Adrenal gland (tissue), 12 donors: ENCODE data around the gene NHSL2. TPM values are rescaled to one million over a fixed set of nuclear protein-coding genes. Genes with fewer than 3 reads are reported as not detected.
A peak's percentile ranks its signal among the peaks of the same experiment; 100 is the strongest.

Source experiments
- DNase-seq, 7 donors: peaks; one replicate each; pipeline ENCODE4 v3.0.0-alpha.2; 2019 to 2020
- H3K27ac ChIP-seq, 5 donors: fragments of 200-600 bp; sonication (generic) in 4 of 5; 1 replicate in 3 of 5; 2 replicates in 2 of 5; pipeline versions ENCODE4 v1.5.1 to v1.8.0; 2016 to 2020; ENCODE audit warnings: mild to moderate bottlenecking in 1 of 5
- H3K27me3 ChIP-seq: fragments of 200-600 bp; 2 replicates; pipeline ENCODE4 v1.8.0; 2021
- H3K36me3 ChIP-seq, 2 donors: fragments of 200-600 bp; replicated peaks in 1 of 2; 1 replicate in 1 of 2; 2 replicates in 1 of 2; pipeline versions ENCODE4 v1.5.1 to v1.8.0; 2018 to 2022
- H3K4me1 ChIP-seq, 2 donors: fragments of 200-600 bp; replicated peaks in 1 of 2; 1 replicate in 1 of 2; 2 replicates in 1 of 2; pipeline versions ENCODE4 v1.5.1 to v1.8.0; 2018 to 2021
- H3K4me3 ChIP-seq, 4 donors: fragments of 200-600 bp; sonication (generic) in 3 of 4; one replicate each; pipeline ENCODE4 v1.5.1; 2016 to 2018
- H3K9me3 ChIP-seq, 3 donors: fragments of 200-600 bp; sonication (generic) in 1 of 3; replicated peaks in 1 of 3; 1 replicate in 2 of 3; 2 replicates in 1 of 3; pipeline versions ENCODE4 v1.5.1 to v1.8.0; 2016 to 2021
- POLR2A ChIP-seq, 2 donors: fragments of 450-650 bp; IDR thresholded peaks; one replicate each; pipeline ENCODE4 v1.6.1; 2017; ENCODE audit warnings: antibody characterized with exemption in 2 of 2, mild to moderate bottlenecking in 2 of 2, moderate library complexity in 1 of 2
- WGBS, 4 donors: extraction: QIAGEN DNeasy Blood & Tissue Kit in 2 of 4; methylation state at CpG; one replicate each; pipeline versions ENCODE4 v1.1.5 to v1.1.7; 2013 to 2017; 5-methylcytosine and 5-hydroxymethylcytosine counted together
- intact Hi-C, 2 donors: fragments of 100-400 bp; cut with DNase I; formaldehyde crosslinking; loops; one replicate each; pipeline versions ENCODE4 v1.14.1 to v1.15.0; 2022 to 2023
- polyA plus RNA-seq, 3 donors: library from polyadenylated mRNA; stranded (reverse); fragments of 200-250 nt in 2 of 3; fragments of 350-450 nt in 1 of 3; fragmentation: Illumina TruSeq in 1 of 3; extraction: RNeasy Lipid Tissue Mini Kit (QIAGEN cat#74804) in 1 of 3; gene quantifications; one replicate each; pipeline ENCODE4 v1.2.3, GENCODE V29; 2013 to 2014
- total RNA-seq, 9 donors: library from RNA; depleted of rRNA in 4 of 9; stranded (reverse); fragments of >200 nt in 4 of 9; fragments of 120-200 nt in 1 of 9; fragmentation: NEBNext Ultra II Directional in 1 of 9; extraction: Animal tissue kit (Norgen Biotek cat#: 25700) in 1 of 9; gene quantifications; one replicate each; pipeline versions ENCODE4 v1.1.0 to v1.2.4, GENCODE V29; 2013 to 2023
- TF ChIP-seq, protein P1 (sequence below), 6 experiments: fragments of 450-650 bp in 4 of 6; fragments of 200-600 bp in 2 of 6; sonication (generic) in 1 of 6; IDR thresholded peaks; 1 replicate in 5 of 6; 2 replicates in 1 of 6; pipeline versions ENCODE4 v1.5.1 to v1.8.0; 2016 to 2021; ENCODE audit warnings: antibody characterized with exemption in 6 of 6, mild to moderate bottlenecking in 2 of 6, moderate library complexity in 1 of 6
- donor health status: healthy with polysubstance abuse.
- donor health status: Bipolar disorder and iron deficiency.
- donor health status: DM: yes; HTN: yes; CAD: no.
- donor health status: DM: no; HTN: no; CAD: no.
- donor health status: DM: no; HTN: no; CAD: no.
- donor health status: DM: yes; HTN: yes; CAD: no.

Gene NHSL2
- total and polyA plus RNA-seq, 12 donors, result 1.3 to 18.2 (median 4.8) TPM

- intact Hi-C loops, result no loop called here
- no peak for DNase-seq
- TF ChIP-seq POLR2A (IDR thresholded peaks at IDR 0.05), result no peak
- Histone ChIP-seq H3K4me1 (no peaks in the 10 kb centered on the region), H3K4me3 (no peak overlapping the region), H3K36me3 (peaks cover 0 to 3% of the 10 kb centered on the region in 2 donors), H3K27me3 (peaks cover 2% of the 10 kb centered on the region), H3K27ac (no peak overlapping the region), H3K9me3 (no peaks in the 10 kb centered on the region)
- 65 to 77% (median 67%) methylated on average over 4 of the region's 4 CpGs for WGBS, 4 donors
Observed at GRCh38 chrX:72141372-72142004, 230.8 kb downstream of the NHSL2 start.

- intact Hi-C loops, result no loop called here
- peaks cover 0 to 3% of the 10 kb centered on the region in 2 donors for H3K36me3 ChIP-seq
Observed at GRCh38 chrX:72142094-72142793, 231.6 kb downstream of the NHSL2 start.

DNA sequence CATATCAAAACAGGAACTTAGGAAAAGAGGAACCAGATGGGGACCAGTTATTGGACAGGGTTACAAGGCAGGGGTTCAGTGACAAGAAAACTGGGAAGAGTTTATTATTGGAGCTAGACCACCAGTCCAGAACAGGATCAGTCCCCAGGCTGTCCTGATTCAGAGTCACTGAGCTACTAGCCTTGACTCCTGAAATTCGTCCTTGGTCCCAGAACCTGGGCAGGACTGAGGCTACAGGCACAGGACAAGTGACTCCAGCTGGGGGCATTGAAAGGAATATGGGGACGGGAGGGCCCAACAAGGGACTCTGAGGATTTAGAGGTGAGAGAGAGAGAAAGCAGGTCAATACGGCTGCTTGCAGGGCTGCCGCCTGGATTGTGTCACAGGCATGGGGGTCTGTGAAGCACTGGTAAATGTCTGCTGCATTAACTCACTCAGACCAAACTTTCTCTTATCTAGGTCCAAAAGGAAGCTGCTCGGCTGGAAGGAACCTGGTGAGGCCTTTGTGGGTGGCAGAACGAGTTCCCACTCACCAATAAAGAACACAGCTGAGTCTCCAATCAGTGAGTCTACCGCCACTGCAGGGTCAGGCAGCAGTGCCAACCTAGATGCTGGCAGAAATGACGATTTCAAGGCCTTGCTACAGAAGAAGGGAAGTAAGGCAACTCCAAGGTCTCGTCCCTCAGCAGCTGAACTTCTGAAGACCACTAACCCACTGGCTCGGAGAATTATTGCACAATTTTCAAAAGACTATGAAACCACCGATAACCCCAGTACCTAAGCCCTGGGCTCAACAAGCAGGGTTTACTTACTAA is 232.4 kb downstream of the NHSL2 start:
- no peaks in the 10 kb centered on the region for H3K4me1 ChIP-seq
- TF ChIP-seq, protein P1, sequence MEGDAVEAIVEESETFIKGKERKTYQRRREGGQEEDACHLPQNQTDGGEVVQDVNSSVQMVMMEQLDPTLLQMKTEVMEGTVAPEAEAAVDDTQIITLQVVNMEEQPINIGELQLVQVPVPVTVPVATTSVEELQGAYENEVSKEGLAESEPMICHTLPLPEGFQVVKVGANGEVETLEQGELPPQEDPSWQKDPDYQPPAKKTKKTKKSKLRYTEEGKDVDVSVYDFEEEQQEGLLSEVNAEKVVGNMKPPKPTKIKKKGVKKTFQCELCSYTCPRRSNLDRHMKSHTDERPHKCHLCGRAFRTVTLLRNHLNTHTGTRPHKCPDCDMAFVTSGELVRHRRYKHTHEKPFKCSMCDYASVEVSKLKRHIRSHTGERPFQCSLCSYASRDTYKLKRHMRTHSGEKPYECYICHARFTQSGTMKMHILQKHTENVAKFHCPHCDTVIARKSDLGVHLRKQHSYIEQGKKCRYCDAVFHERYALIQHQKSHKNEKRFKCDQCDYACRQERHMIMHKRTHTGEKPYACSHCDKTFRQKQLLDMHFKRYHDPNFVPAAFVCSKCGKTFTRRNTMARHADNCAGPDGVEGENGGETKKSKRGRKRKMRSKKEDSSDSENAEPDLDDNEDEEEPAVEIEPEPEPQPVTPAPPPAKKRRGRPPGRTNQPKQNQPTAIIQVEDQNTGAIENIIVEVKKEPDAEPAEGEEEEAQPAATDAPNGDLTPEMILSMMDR (IDR thresholded peaks at IDR 0.05), result no peak
- TF ChIP-seq POLR2A (IDR thresholded peaks at IDR 0.05), result no peak
- no peaks in the 10 kb centered on the region for H3K9me3 ChIP-seq
- no peak overlapping the region for H3K27ac ChIP-seq
- intact Hi-C loops, result no loop called here
- 39 to 58% (median 49%) methylated on average over 6 to 11 of the region's 11 CpGs for WGBS, 4 donors
- no peaks in the 10 kb centered on the region for H3K27me3 ChIP-seq
- DNase-seq, result no peak
- peaks cover 0 to 3% of the 10 kb centered on the region in 2 donors for H3K36me3 ChIP-seq
- H3K4me3 ChIP-seq, result no peak overlapping the region

More at GRCh38 chrX:72142094-72142793, 231.6 kb downstream of the NHSL2 start:
- no peak for TF ChIP-seq POLR2A (IDR thresholded peaks at IDR 0.05)
- TF ChIP-seq, protein P1 (IDR thresholded peaks at IDR 0.05), result no peak
- Histone ChIP-seq H3K27ac (no peak overlapping the region), H3K4me1 (no peaks in the 10 kb centered on the region), H3K4me3 (no peak overlapping the region), H3K9me3 (no peaks in the 10 kb centered on the region), H3K27me3 (peaks cover 2% of the 10 kb centered on the region)
- WGBS, 4 donors, result 58 to 83% (median 69%) methylated on average over 7 to 8 of the region's 8 CpGs
- DNase-seq, result peak in 1 of 7 donors; percentile 69

GRCh38 chrX:72143609-72143907 is 232.9 kb downstream of the NHSL2 start:
- intact Hi-C loops, result no loop called here
- WGBS, 4 donors, result 49 to 77% (median 59%) methylated on average over 2 of the region's 2 CpGs
- DNase-seq, result no peak
- Histone ChIP-seq H3K4me1 (no peaks in the 10 kb centered on the region), H3K36me3 (peaks cover 0 to 3% of the 10 kb centered on the region in 2 donors), H3K9me3 (no peaks in the 10 kb centered on the region), H3K27me3 (no peaks in the 10 kb centered on the region), H3K27ac (no peak overlapping the region), H3K4me3 (no peak overlapping the region)
- TF ChIP-seq POLR2A (IDR thresholded peaks at IDR 0.05), result no peak
- TF ChIP-seq, protein P1 (IDR thresholded peaks at IDR 0.05), result no peak
